Naive thymus-derived CD8-positive, alpha-beta T cell (primary cell): Measurements from ENCODE around the gene ODAD2. TPM values are rescaled to one million over a fixed set of nuclear protein-coding genes. Genes with fewer than 3 reads are reported as not detected.

Source experiments
- ATAC-seq, 2 donors: fragments of 150-1000 bp; cut with Tn5 transposase in 1 of 2; sonication (Bioruptor Pico), chemical (Tn5 transposase) in 1 of 2; 1 replicate in 1 of 2; 2 replicates in 1 of 2; pipeline ENCODE4 v1.10.0; 2021; ENCODE audit warnings: mild to moderate bottlenecking in 2 of 2, moderate library complexity in 2 of 2
- POLR2A ChIA-PET: fragments of 350-600 bp; sonication (Branson Sonifier 250); formaldehyde crosslinking; loops from one replicate; lab custom pipeline; 2021; ENCODE audit warnings: antibody characterized with exemption; lab: Charles Lee
- DNase-seq, 10 donors: peaks; one replicate each; pipeline versions ENCODE4 v3.0.0 to v3.0.0-alpha.2; 2020 to 2022
- H3K27ac Mint-ChIP-seq, 10 donors: one replicate each; pipeline ENCODE4 v1.8.0; 2020 to 2022; ENCODE audit warnings: mild to moderate bottlenecking in 10 of 10, mixed read lengths in 10 of 10, moderate library complexity in 4 of 10, inconsistent platforms in 1 of 10
- H3K27me3 Mint-ChIP-seq, 5 donors: one replicate each; pipeline ENCODE4 v1.8.0; 2021 to 2022; ENCODE audit warnings: mixed read lengths in 5 of 5
- H3K36me3 Mint-ChIP-seq, 3 donors: one replicate each; pipeline ENCODE4 v1.8.0; 2020 to 2022; ENCODE audit warnings: mixed read lengths in 3 of 3, mild to moderate bottlenecking in 2 of 3, inconsistent platforms in 1 of 3
- H3K4me1 Mint-ChIP-seq, 4 donors: one replicate each; pipeline ENCODE4 v1.8.0; 2021 to 2022; ENCODE audit warnings: mixed read lengths in 4 of 4
- H3K4me3 Mint-ChIP-seq, 10 donors: one replicate each; pipeline ENCODE4 v1.8.0; 2020 to 2022; ENCODE audit warnings: mild to moderate bottlenecking in 10 of 10, mixed read lengths in 10 of 10, moderate library complexity in 6 of 10, inconsistent platforms in 1 of 10
- H3K9me3 Mint-ChIP-seq, 9 donors: one replicate each; pipeline ENCODE4 v1.8.0; 2020 to 2022; ENCODE audit warnings: mixed read lengths in 9 of 9, mild to moderate bottlenecking in 3 of 9, inconsistent platforms in 1 of 9, moderate library complexity in 1 of 9
- polyA plus RNA-seq, 3 donors: library from polyadenylated mRNA; unstranded; fragments of 300-500 nt; fragmentation: Illumina TruSeq; gene quantifications; one replicate each; pipeline ENCODE4 v1.2.3, GENCODE V29; 2021
- total RNA-seq, 8 experiments: library from RNA in 2 of 8; stranded (reverse) in 2 of 8; gene quantifications; one replicate each; pipeline ENCODE4 v1.2.3 and lab custom pipeline; 2021 to 2026

Gene ODAD2, protein sequence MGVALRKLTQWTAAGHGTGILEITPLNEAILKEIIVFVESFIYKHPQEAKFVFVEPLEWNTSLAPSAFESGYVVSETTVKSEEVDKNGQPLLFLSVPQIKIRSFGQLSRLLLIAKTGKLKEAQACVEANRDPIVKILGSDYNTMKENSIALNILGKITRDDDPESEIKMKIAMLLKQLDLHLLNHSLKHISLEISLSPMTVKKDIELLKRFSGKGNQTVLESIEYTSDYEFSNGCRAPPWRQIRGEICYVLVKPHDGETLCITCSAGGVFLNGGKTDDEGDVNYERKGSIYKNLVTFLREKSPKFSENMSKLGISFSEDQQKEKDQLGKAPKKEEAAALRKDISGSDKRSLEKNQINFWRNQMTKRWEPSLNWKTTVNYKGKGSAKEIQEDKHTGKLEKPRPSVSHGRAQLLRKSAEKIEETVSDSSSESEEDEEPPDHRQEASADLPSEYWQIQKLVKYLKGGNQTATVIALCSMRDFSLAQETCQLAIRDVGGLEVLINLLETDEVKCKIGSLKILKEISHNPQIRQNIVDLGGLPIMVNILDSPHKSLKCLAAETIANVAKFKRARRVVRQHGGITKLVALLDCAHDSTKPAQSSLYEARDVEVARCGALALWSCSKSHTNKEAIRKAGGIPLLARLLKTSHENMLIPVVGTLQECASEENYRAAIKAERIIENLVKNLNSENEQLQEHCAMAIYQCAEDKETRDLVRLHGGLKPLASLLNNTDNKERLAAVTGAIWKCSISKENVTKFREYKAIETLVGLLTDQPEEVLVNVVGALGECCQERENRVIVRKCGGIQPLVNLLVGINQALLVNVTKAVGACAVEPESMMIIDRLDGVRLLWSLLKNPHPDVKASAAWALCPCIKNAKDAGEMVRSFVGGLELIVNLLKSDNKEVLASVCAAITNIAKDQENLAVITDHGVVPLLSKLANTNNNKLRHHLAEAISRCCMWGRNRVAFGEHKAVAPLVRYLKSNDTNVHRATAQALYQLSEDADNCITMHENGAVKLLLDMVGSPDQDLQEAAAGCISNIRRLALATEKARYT
- total RNA-seq, result not detected
- polyA plus RNA-seq, result under 1 TPM in 1 of 3 donors, not detected in 2; 0.15 TPM
- total RNA-seq (lab: John Stamatoyannopoulos, UW), result 0 to 0.59 (median 0.24) reads per million in 6 experiments

DNA sequence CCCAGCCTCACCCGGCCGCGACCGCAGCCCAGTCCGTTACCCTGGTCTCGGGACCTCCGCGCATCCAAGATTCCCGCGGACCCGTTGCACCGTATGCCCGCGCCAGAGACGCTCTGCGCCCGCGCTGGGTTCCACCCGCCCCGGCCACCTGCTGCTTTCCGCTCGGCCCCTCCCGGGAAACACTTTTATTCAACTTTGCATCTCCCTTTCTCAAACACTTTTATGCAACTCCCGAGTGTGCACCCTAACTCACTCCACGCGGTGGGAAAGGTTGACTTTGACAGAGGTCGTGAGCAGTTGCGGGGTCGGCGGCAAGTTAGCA, at the start of gene ODAD2:
TSS of gene ODAD2 (minus strand) at position 126 of the 322 bp plus-strand sequence. CDS start 3,937 bp downstream, outside the sequence.
- DNase-seq, result peak in 1 of 10 donors; percentile 18
- peaks cover 9 to 17% (median 13%) of the 10 kb centered on the region in 4 donors for H3K4me1 Mint-ChIP-seq
- ATAC-seq, result no peak
- peaks cover 7 to 61% (median 38%) of the 10 kb centered on the region in 5 donors for H3K27me3 Mint-ChIP-seq
- peak within 1 kb of the TSS; percentile 87 to 98 (median 90) for H3K4me3 Mint-ChIP-seq
- H3K36me3 Mint-ChIP-seq, result no peaks in the 10 kb centered on the region
- POLR2A ChIA-PET, result no interaction called here
- H3K9me3 Mint-ChIP-seq, result no peaks in the 10 kb centered on the region
- H3K27ac Mint-ChIP-seq, result peak within 1 kb of the TSS in 6 of 10 donors; percentile 18 to 87 (median 38)

DNA sequence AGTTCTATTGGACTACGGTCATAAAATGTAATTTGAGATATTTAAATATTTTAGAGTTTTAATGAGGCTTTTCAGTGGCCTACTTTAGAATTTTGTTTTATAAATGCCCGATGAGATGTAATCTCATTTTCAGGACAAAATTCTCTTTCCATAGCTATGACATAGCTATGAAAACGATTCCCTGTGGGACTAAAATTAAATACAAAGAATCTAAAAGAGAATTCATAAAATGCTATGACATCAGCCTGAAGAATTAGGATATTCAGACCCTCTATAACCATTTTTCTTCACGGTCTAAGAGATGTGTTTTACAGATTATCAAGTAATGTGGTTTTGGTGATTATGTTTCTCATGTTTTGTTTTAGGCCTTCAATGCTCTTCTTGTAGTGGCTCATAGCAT, 48.2 kb upstream of the ODAD2 start:
- ATAC-seq (no peak), DNase-seq (no peak)
- Mint-ChIP-seq H3K4me1 (no peaks in the 10 kb centered on the region), H3K27ac (peak overlapping the region in 2 of 10 donors; percentile 2 to 36), H3K4me3 (no peak overlapping the region), H3K27me3 (no peaks in the 10 kb centered on the region), H3K9me3 (peaks cover 0 to 8% (median 2%) of the 10 kb centered on the region in 9 donors), H3K36me3 (peaks cover 12 to 19% (median 14%) of the 10 kb centered on the region in 3 donors)
- POLR2A ChIA-PET, result no interaction called here

DNA sequence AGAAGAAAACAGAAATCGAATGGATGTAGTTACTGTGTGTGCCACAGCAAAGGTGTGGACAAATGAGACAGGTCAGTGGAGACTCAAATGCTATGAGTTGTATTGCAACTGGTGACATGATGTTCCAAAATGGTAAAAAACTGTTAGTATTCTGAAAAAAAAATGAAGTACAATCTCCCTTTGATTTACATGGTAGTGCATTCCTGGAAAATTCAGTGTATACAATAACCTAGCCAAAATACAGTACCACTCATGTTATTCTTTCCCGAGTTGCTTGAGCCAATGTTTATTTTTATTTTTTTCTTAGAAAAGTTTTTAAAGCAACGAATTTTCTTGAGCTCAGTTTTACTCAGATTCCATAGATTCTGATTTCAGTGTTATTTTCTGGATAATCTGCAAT, 47.7 kb upstream of the ODAD2 start:
- no peaks in the 10 kb centered on the region for H3K27me3 Mint-ChIP-seq
- no peak overlapping the region for H3K4me3 Mint-ChIP-seq
- H3K4me1 Mint-ChIP-seq, result no peaks in the 10 kb centered on the region
- ATAC-seq (no peak), DNase-seq (no peak)
- POLR2A ChIA-PET, result no interaction called here
- H3K9me3 Mint-ChIP-seq, result peaks cover 0 to 8% (median 2%) of the 10 kb centered on the region in 9 donors
- H3K27ac Mint-ChIP-seq, result peak overlapping the region in 1 of 10 donors; percentile 3
- H3K36me3 Mint-ChIP-seq, result peaks cover 11 to 18% (median 12%) of the 10 kb centered on the region in 3 donors

DNA sequence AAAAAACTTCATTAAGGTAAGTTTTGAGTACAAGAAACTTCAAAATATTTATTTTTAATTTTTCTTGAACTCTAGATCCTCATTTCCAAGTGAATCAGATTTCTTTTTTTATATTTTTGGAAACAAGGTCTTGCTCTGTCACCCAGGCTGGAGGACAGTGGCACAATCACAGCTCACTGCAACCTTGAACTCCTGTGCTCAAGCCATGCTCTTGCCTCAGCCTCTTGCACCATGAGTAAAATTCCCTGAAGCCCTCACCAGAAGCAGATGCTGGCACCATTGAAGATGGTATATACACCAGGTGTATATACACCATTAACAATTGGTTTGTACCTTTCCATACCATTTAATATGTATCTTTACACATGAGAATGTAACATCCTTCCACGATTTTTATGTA, 45.1 kb upstream of the ODAD2 start:
- peaks cover 0 to 3% (median 3%) of the 10 kb centered on the region in 3 donors for H3K36me3 Mint-ChIP-seq
- H3K27ac Mint-ChIP-seq, result no peak overlapping the region
- no peaks in the 10 kb centered on the region for H3K27me3 Mint-ChIP-seq
- H3K9me3 Mint-ChIP-seq, result peaks cover 0 to 7% (median 0%) of the 10 kb centered on the region in 9 donors
- H3K4me1 Mint-ChIP-seq, result no peaks in the 10 kb centered on the region
- POLR2A ChIA-PET, result no interaction called here
- no peak overlapping the region for H3K4me3 Mint-ChIP-seq
- DNase-seq (no peak), ATAC-seq (no peak)

DNA sequence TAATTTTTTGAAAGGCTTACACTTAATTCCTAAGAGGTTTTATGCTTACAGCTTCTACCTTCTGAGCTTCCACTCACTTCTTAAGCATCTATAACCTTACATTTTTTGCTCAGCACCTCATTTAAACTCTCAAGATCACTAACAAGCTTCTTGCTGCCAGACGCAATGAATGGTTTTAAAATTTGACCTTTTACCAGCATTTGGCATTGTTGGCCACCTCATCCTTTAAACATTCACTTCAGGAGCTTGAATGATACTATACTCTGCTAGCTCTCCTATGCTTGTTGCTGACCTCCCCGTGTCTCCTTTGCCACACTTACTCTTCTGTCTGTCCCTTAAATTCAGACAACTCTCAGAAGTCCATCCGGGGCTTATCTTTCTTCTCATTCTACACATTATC, 37.7 kb upstream of the ODAD2 start:
- ATAC-seq (no peak), DNase-seq (no peak)
- Mint-ChIP-seq H3K4me3 (no peak overlapping the region), H3K9me3 (peaks cover 0 to 6% (median 2%) of the 10 kb centered on the region in 9 donors), H3K4me1 (no peaks in the 10 kb centered on the region), H3K36me3 (peaks cover 0 to 3% (median 0%) of the 10 kb centered on the region in 3 donors), H3K27ac (no peak overlapping the region), H3K27me3 (peaks cover 13 to 23% (median 16%) of the 10 kb centered on the region in 5 donors)
- POLR2A ChIA-PET, result no interaction called here

DNA sequence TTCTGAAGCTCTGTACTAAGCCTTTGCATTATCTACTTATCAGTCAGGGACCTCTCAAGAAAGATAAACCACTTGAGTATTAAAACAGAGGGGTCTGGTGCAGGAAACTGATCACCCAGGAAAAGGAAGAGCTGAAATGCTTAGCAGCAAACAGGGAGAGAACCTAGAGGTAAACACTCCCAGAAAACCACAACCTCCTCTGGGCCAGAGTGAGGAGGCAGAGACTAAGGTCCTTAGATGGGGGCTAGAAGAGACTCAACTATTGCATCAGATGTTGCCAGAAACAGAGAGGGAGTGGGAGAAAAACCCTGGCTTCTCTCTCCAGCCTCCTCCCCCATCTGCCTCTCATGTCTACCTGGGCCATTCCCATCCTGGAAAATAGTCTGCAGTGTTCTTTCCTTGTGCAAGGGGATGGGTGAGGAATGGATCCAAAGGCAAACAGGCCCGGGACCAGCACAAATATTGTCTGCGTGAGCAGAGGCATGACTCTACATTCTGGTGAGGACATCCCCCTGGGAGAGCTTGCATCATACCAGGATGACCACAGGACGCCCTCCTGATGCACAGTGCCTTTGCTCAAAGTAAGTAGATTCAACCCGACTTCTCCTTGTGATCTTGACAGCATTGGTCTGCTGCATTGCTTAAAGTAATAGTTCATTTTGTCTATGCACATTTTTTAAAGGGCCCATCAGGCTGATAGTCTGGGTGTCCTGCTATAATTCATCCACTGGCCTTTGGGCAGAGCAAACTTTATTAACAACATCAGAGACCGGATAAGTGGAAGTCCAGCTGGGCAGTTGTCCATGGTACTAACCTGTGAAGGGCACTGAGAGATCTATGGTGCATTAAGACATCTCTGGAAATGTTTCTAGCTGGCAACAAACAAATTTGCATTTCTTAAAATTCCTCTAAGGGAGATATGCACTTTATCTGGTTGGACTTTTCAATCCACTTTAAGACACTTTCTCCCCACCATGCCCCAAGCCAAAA, 22.4 kb upstream of the ODAD2 start:
- no peak overlapping the region for H3K27ac Mint-ChIP-seq
- no peaks in the 10 kb centered on the region for H3K4me1 Mint-ChIP-seq
- POLR2A ChIA-PET, result no interaction called here
- DNase-seq (no peak), ATAC-seq (no peak)
- H3K4me3 Mint-ChIP-seq, result no peak overlapping the region
- H3K27me3 Mint-ChIP-seq, result peaks cover 4 to 21% (median 9%) of the 10 kb centered on the region in 5 donors
- peaks cover 0 to 4% (median 0%) of the 10 kb centered on the region in 9 donors for H3K9me3 Mint-ChIP-seq
- peaks cover 0 to 5% (median 4%) of the 10 kb centered on the region in 3 donors for H3K36me3 Mint-ChIP-seq

DNA sequence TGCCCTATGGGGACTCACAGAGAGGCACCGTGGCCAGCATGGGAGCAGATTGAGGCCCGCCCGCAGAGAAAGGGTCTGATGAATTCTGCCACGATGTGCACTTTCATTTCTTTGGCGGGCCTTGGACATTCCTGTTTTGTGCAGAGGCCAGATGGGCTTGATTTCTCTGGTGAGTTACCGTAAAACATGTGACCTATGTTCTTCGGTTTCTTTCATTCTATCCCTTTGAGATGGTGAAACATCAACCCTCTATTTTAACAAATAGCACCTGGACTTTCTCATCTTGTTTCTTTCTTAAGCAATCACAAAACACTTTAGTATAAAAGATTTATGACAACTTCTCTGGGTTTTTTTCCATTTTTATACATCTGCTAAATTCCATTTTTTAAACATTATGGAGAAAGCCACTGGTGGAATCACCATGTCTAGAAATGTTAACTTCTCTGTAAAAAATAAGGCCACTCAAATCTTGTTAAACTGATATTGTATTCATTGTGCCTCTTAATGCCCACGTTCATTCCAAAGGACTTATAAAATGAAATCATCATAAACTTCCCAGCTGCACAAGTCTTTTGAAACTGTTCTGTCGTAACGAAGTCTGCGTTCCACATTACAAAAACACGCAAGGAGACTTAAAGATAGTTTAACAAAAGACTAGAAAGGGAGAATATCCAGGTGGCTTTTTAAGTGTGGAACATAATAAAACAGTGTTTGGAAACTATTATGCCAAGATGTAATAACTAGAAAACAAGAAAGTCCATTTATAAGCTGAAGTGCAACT, 21.4 kb upstream of the ODAD2 start:
- peaks cover 0 to 4% (median 0%) of the 10 kb centered on the region in 9 donors for H3K9me3 Mint-ChIP-seq

DNA sequence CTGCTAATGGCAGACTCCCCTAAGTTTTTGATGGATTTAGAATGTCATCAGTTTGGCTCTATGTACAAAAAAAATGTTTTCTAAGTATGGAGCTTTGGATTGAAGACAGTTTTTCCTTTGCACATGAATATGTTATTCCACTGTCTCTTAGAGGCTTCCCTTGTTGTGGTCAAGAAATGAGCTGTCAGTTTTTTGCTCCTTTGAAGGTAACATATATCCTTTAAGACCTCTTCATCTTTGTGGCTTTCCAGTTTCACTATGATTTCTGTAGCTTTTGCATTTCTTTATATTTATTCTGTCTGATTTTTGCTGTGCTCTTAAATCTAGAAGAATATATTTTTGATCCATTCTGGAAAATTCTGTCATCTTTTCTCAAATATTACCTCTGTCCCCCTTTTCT, 15.8 kb upstream of the ODAD2 start:
- no peak overlapping the region for H3K27ac Mint-ChIP-seq
- H3K9me3 Mint-ChIP-seq, result peaks cover 0 to 6% (median 0%) of the 10 kb centered on the region in 9 donors
- ATAC-seq (no peak), DNase-seq (no peak)
- POLR2A ChIA-PET, result no interaction called here
- H3K4me1 Mint-ChIP-seq, result peaks cover 0 to 3% (median 1%) of the 10 kb centered on the region in 4 donors
- peaks cover 0 to 5% (median 0%) of the 10 kb centered on the region in 3 donors for H3K36me3 Mint-ChIP-seq
- no peak overlapping the region for H3K4me3 Mint-ChIP-seq
- H3K27me3 Mint-ChIP-seq, result peaks cover under 1 to 14% (median 12%) of the 10 kb centered on the region in 5 donors

More for the DNA sequence above, 21.4 kb upstream of the ODAD2 start:
- ATAC-seq (no peak), DNase-seq (no peak)
- Mint-ChIP-seq H3K4me1 (no peaks in the 10 kb centered on the region), H3K4me3 (no peak overlapping the region), H3K27ac (no peak overlapping the region), H3K36me3 (peaks cover 0 to 5% (median 0%) of the 10 kb centered on the region in 3 donors), H3K27me3 (peaks cover 5 to 21% (median 9%) of the 10 kb centered on the region in 5 donors)
- POLR2A ChIA-PET, result no interaction called here

DNA sequence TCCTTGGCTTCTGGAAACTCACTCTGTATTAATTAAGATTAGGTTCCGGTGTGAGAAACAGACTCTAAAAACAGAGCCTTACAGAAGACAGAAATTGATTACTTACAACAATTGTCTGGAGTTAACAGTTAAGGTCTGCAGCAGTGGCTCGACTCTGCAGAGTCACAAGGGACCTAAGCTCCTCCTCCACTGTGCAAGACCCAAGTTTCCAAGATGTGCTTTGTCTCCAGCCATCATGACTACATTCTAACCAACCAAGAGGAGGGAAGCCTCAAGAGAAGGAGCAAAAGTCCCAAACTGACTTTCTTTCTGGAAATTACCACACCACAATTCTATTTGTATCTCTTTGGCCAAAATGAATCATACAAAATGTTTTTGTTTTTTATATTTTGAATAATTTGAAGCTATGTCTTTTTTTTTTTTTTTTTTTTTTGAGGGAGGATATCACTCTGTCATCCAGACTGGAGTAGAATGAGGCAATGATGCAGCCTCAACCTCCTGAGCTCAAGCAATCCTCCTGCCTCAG, 14.2 kb upstream of the ODAD2 start:
- peaks cover 0 to 3% (median 1%) of the 10 kb centered on the region in 4 donors for H3K4me1 Mint-ChIP-seq
- DNase-seq (no peak), ATAC-seq (no peak)
- H3K9me3 Mint-ChIP-seq, result peaks cover 0 to 6% (median 0%) of the 10 kb centered on the region in 9 donors
- H3K27ac Mint-ChIP-seq, result no peak overlapping the region
- H3K27me3 Mint-ChIP-seq, result peaks cover 0 to 19% (median 12%) of the 10 kb centered on the region in 5 donors
- H3K4me3 Mint-ChIP-seq, result no peak overlapping the region
- POLR2A ChIA-PET, result no interaction called here
- peaks cover 0 to 5% (median 0%) of the 10 kb centered on the region in 3 donors for H3K36me3 Mint-ChIP-seq

DNA sequence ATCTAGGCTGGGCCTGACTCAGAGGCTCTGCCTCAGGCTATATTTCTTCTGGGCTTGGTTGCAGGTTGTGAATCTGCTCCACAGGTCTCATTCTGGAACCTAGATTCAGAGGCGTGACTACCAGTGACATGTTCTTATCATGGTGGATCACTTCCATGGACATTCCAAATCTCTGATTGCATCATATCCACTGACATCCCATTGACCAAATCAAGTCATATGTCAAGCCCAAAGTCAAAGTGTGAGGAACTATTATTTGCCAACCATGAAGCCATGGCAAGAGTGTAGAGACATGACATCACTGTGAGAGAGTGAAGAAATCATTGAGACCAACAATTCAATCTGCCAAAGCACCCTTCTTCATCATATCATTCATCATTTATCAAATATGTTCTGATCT, 11.9 kb upstream of the ODAD2 start:
- H3K27me3 Mint-ChIP-seq, result peaks cover 5 to 24% (median 13%) of the 10 kb centered on the region in 5 donors
- no peak for DNase-seq
- ATAC-seq, result no peak
- peaks cover 0 to 3% (median 1%) of the 10 kb centered on the region in 4 donors for H3K4me1 Mint-ChIP-seq
- no peaks in the 10 kb centered on the region for H3K36me3 Mint-ChIP-seq
- no peak overlapping the region for H3K4me3 Mint-ChIP-seq
- POLR2A ChIA-PET, result no interaction called here
- no peak overlapping the region for H3K27ac Mint-ChIP-seq
- H3K9me3 Mint-ChIP-seq, result peaks cover 0 to 6% (median 0%) of the 10 kb centered on the region in 9 donors

DNA sequence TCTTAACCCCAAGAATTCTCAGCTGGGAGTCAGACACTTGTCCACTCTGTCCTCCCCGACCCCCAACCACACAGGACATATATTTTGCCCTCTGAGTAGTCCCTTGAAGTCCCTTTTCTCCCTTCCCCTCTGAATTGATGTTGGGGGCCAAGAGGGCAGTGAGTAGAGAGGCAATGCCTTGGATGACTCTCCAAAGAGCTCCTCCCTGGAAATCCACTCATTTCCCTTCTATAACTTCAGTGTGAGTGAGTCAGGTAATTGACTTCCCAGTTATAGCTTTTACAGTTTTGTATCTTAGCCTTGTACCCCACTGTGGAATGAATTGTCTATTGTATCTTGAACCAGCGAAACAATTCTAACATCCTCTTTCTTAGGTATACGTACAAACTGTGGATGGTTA, 9.2 kb upstream of the ODAD2 start:
- no peak for DNase-seq
- no peak for ATAC-seq
- H3K36me3 Mint-ChIP-seq, result no peaks in the 10 kb centered on the region
- H3K4me1 Mint-ChIP-seq, result no peaks in the 10 kb centered on the region
- H3K27ac Mint-ChIP-seq, result peak overlapping the region in 1 of 10 donors; percentile 2
- peaks cover 6 to 32% (median 23%) of the 10 kb centered on the region in 5 donors for H3K27me3 Mint-ChIP-seq
- H3K9me3 Mint-ChIP-seq, result no peaks in the 10 kb centered on the region
- H3K4me3 Mint-ChIP-seq, result no peak overlapping the region
- POLR2A ChIA-PET, result no interaction called here
